K562 (cell line): ENCODE data around the gene RPL19. TPM values are rescaled to one million over a fixed set of nuclear protein-coding genes. Genes with fewer than 3 reads are reported as not detected.

ENCODE experiments used
- BDP1 ChIP-seq: IDR thresholded peaks from 3 replicates; pipeline ENCODE4 v1.6.1; 2011; ENCODE audit not compliant: insufficient read length, insufficient read depth
- ELF1 ChIP-seq: fragments of 200-800 bp; sonication (Bioruptor generic); IDR thresholded peaks from 2 replicates; pipeline ENCODE4 v1.6.1; 2016; ENCODE audit warnings: missing genetic modification characterization, missing compliant biosample characterization
- KDM2B ChIP-seq: fragments of 250-450 bp; sonication (Bioruptor Pico); IDR thresholded peaks from 2 replicates; pipeline ENCODE4 v1.8.0; 2021; ENCODE audit warnings: mild to moderate bottlenecking, moderate library complexity
- NR2C1 ChIP-seq, 2 experiments: fragments of 450-650 bp; IDR thresholded peaks; 2 replicates each; pipeline ENCODE4 v1.6.1; 2017; ENCODE audit warnings: mild to moderate bottlenecking in 2 of 2, antibody characterized with exemption in 1 of 2, inconsistent platforms in 1 of 2, missing compliant biosample characterization in 1 of 2, missing genetic modification characterization in 1 of 2
- RAD21 ChIP-seq, 2 experiments: fragments of 250-450 bp in 1 of 2; fragments of 450-650 bp in 1 of 2; sonication (Bioruptor Pico) in 1 of 2; formaldehyde crosslinking in 1 of 2; IDR thresholded peaks in 1 of 2; conservative IDR thresholded peaks in 1 of 2; 2 replicates each; pipeline versions ENCODE4 v1.4.0 to v1.8.0; 2020 to 2022; ENCODE audit warnings: mild to moderate bottlenecking in 2 of 2, moderate library complexity in 1 of 2
- SIN3B ChIP-seq: fragments of 450-650 bp; IDR thresholded peaks from 2 replicates; pipeline ENCODE4 v1.6.1; 2017; ENCODE audit warnings: low read depth, mild to moderate bottlenecking, moderate library complexity
- TAF7 ChIP-seq: fragments of 450-650 bp; IDR thresholded peaks from 2 replicates; pipeline ENCODE4 v1.6.1; 2016; ENCODE audit warnings: missing genetic modification characterization, missing compliant biosample characterization
- TAL1 ChIP-seq: fragments of 450-650 bp; IDR thresholded peaks from 2 replicates; pipeline ENCODE4 v1.6.1; 2016; ENCODE audit warnings: mild to moderate bottlenecking
- XRCC5 ChIP-seq: fragments of 200-400 bp; formaldehyde crosslinking; IDR thresholded peaks from 2 replicates; pipeline ENCODE4 v1.6.1; 2017; ENCODE audit warnings: low read depth, mild to moderate bottlenecking, low read length
- ZBTB8A ChIP-seq: fragments of 450-650 bp; IDR thresholded peaks from 2 replicates; pipeline ENCODE4 v1.6.1; 2018; ENCODE audit warnings: mild to moderate bottlenecking, moderate library complexity; ENCODE audit not compliant: partially characterized antibody
- ZNF830 ChIP-seq: fragments of 250-450 bp; sonication (Bioruptor Pico); IDR thresholded peaks from 2 replicates; pipeline ENCODE4 v1.5.0; 2021; ENCODE audit warnings: mild to moderate bottlenecking
- polyA plus RNA-seq, 8 experiments: library from polyadenylated mRNA; depleted of rRNA in 4 of 8; stranded (reverse) in 5 of 8; unstranded in 3 of 8; fragments of >200 nt; fragmentation: Nextera tagmentation in 2 of 8; fragmentation: Illumina TruSeq in 1 of 8; extraction: Ambion mirVana in 2 of 8; extraction: Trizol in 1 of 8; gene quantifications; 2 replicates each; pipeline versions ENCODE4 v1.2.1 to v1.2.3, GENCODE V29; 2011 to 2014; ENCODE audit warnings: inconsistent platforms in 1 of 8, missing spikeins in 1 of 8
- total RNA-seq, 7 experiments: library from RNA; depleted of rRNA in 6 of 7; stranded (reverse); fragments of >200 nt in 6 of 7; fragmentation: Illumina TruSeq in 2 of 7; extraction: Trizol in 2 of 7; gene quantifications; 2 replicates each; pipeline versions ENCODE4 v1.2.1 to v1.2.3, GENCODE V29; 2011 to 2021; ENCODE audit warnings: low replicate concordance in 1 of 7
- TF ChIP-seq, protein P1 (sequence below): sonication (generic); formaldehyde crosslinking; IDR thresholded peaks from 2 replicates; pipeline ENCODE4 v1.8.1; 2022; ENCODE audit warnings: missing genetic modification reagents
- TF ChIP-seq, protein P2 (sequence below): fragments of 450-650 bp; conservative IDR thresholded peaks from 2 replicates; pipeline ENCODE4 v1.6.1; 2016; ENCODE audit warnings: missing genetic modification characterization, low read depth, mild to moderate bottlenecking, control low read depth, missing compliant biosample characterization
- TF ChIP-seq, protein P3 (sequence below): fragments of 250-450 bp; sonication (Bioruptor Pico); IDR thresholded peaks from 2 replicates; pipeline ENCODE4 v1.5.0; 2021; ENCODE audit warnings: mild to moderate bottlenecking, moderate library complexity
- TF ChIP-seq, protein P4 (sequence below): fragments of 450-650 bp; formaldehyde crosslinking; IDR thresholded peaks from 2 replicates; pipeline ENCODE4 v1.4.0; 2022; ENCODE audit warnings: missing genetic modification characterization
- TF ChIP-seq, protein P5 (sequence below): fragments of 250-450 bp; sonication (Bioruptor Pico); IDR thresholded peaks from 2 replicates; pipeline ENCODE4 v1.8.0; 2022; ENCODE audit warnings: inconsistent platforms

The RPL19 gene
- total and polyA plus RNA-seq, 9 of the 15 experiments (the other 6 are each of a cell fraction or from before 2014, with no cell fraction given): 2,263 to 4,614 (median 3,727) TPM

DNA sequence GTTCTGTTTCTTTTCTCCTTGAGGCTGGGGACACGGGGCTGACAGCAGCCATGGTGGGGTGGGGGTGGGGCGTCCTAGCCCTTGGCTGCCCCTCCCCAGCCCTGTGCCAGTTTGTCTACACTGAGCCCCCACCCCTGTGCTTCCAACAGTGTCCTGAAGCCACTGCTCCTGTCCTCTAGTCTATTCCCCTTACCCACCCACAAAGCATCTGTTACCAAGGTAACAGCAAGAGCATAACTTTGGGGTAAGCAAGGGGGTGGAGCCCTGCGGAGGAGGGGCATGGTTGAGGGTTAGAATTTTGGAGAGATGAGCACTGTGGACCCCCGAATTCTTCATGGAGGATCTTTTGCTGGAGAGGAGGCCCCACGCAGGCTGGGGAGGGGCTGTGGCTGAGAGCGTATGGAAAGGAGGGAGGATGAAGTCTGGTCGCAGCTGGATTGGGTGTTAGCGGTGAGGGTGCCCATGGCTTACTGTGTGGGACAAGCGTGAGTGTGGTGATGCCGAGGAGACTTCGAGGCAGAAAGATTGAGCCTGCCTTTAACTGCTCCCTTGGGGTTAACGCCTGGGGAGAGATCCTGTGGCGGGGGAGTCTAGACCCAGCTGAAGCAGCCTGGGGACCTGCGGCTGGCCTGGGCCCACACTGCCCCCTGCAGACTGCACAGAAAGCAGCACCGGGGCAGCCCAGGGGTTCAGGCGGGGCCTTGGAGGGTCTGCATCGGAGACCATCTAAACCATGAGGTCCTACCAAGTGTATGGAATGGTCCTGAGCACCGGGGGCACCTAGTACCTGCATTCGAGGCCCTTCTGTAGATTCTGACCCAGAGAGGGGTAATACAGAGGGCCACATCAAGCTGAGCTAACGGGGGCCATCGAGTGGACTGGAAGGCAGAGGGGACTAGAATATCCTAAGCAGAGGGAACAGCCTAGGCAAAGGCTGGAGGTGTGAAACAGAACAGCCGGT lies 31.8 kb downstream of the RPL19 start (continued):
- TF ChIP-seq, protein P1, sequence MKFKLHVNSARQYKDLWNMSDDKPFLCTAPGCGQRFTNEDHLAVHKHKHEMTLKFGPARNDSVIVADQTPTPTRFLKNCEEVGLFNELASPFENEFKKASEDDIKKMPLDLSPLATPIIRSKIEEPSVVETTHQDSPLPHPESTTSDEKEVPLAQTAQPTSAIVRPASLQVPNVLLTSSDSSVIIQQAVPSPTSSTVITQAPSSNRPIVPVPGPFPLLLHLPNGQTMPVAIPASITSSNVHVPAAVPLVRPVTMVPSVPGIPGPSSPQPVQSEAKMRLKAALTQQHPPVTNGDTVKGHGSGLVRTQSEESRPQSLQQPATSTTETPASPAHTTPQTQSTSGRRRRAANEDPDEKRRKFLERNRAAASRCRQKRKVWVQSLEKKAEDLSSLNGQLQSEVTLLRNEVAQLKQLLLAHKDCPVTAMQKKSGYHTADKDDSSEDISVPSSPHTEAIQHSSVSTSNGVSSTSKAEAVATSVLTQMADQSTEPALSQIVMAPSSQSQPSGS (CRISPR knock-in tag): no peak
- TF ChIP-seq, protein P2, sequence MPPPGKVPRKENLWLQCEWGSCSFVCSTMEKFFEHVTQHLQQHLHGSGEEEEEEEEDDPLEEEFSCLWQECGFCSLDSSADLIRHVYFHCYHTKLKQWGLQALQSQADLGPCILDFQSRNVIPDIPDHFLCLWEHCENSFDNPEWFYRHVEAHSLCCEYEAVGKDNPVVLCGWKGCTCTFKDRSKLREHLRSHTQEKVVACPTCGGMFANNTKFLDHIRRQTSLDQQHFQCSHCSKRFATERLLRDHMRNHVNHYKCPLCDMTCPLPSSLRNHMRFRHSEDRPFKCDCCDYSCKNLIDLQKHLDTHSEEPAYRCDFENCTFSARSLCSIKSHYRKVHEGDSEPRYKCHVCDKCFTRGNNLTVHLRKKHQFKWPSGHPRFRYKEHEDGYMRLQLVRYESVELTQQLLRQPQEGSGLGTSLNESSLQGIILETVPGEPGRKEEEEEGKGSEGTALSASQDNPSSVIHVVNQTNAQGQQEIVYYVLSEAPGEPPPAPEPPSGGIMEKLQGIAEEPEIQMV (tag): no peak
- TF ChIP-seq TAL1: no peak
- no peak for TF ChIP-seq BDP1
- TF ChIP-seq, protein P3, sequence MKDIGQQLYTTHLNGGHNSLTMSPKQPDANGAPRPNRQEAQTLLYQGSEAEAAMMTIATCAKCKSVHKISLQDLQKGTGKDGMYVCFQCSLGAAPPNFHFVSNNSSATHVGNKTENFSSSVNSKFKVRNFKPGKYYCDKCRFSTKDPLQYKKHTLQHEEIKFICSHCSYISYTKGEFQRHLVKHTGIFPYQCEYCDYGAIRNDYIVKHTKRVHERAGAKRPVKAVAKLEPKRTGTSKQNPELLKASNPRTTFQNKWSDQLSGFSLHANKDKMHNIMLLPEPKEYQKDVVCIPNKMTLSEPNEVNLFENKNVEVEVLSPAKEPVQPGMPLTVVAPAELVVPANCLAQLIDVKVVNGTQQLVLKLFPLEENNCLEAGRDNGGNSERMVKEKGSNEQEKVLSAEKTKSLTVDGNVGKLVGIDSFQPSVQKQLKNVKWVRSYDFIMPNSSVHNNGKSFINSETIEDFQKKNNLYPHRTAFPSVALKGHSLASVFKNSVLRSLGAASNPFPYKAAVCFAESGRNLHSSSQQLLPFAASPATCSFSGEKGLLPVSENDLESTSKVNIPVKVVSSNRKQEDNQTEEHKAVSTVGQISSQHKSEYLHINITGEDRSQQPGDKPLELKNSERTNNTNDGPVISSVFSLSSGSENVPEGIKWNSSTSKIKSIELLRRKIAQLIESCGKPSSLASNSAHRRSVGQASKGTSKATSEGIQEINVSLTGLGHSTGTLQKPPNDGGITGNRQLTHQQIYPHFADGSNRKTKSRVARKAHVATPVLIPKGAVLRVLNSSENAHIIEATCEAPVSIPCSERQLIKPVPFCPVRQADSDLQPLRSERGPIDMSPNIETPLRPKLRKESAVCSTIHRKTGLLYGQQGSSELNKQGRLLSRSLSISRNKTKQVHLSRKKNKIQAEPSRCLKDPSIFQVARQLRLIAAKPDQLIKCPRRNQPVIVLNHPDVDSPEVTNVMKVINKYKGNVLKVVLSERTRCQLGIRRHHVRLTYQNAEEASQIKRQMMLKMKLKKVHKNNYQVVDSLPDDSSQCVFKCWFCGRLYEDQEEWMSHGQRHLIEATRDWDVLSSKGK (CRISPR knock-in tag): no peak
- TF ChIP-seq SIN3B: no peak
- TF ChIP-seq NR2C1 (IDR thresholded peaks at IDR 0.05): no peak
- no peak for TF ChIP-seq NR2C1 (tag; IDR thresholded peaks at IDR 0.05)
- TF ChIP-seq TAF7 (tag): no peak
- peak; percentile 59 to 82; a peak in 3 of 4 replicates for TF ChIP-seq RAD21 (CRISPR knock-in tag; conservative IDR thresholded peaks at IDR 0.05 in 1 of 2, IDR thresholded peaks at IDR 0.05 in 1 of 2)
- no peak for TF ChIP-seq ZNF830 (CRISPR knock-in tag)
- TF ChIP-seq, protein P4, sequence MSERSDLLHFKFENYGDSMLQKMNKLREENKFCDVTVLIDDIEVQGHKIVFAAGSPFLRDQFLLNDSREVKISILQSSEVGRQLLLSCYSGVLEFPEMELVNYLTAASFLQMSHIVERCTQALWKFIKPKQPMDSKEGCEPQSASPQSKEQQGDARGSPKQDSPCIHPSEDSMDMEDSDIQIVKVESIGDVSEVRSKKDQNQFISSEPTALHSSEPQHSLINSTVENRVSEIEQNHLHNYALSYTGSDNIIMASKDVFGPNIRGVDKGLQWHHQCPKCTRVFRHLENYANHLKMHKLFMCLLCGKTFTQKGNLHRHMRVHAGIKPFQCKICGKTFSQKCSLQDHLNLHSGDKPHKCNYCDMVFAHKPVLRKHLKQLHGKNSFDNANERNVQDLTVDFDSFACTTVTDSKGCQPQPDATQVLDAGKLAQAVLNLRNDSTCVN: no peak
- no peak for TF ChIP-seq ELF1 (tag)
- TF ChIP-seq, protein P5, sequence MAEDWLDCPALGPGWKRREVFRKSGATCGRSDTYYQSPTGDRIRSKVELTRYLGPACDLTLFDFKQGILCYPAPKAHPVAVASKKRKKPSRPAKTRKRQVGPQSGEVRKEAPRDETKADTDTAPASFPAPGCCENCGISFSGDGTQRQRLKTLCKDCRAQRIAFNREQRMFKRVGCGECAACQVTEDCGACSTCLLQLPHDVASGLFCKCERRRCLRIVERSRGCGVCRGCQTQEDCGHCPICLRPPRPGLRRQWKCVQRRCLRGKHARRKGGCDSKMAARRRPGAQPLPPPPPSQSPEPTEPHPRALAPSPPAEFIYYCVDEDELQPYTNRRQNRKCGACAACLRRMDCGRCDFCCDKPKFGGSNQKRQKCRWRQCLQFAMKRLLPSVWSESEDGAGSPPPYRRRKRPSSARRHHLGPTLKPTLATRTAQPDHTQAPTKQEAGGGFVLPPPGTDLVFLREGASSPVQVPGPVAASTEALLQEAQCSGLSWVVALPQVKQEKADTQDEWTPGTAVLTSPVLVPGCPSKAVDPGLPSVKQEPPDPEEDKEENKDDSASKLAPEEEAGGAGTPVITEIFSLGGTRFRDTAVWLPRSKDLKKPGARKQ (CRISPR knock-in tag): no peak
- TF ChIP-seq KDM2B: no peak
- TF ChIP-seq ZBTB8A: no peak
- no peak for TF ChIP-seq XRCC5
